Stimulated activated CD4-positive, alpha-beta T cell treated with anti-CD3 and anti-CD28 coated beads, Interleukin-2, amount 100 ng/mL, for 4 hours (primary cell): ENCODE results near the gene FAM53C.
A peak's percentile ranks its signal among the peaks of the same experiment; 100 is the strongest.
"Not testable (repeated sequence)": the region's sequence is repeated elsewhere in the genome, so short reads cannot be mapped to it uniquely, and the experiment has no call there.

ENCODE experiments used
- DNase-seq: peaks from one replicate; pipeline ENCODE4 v3.0.0-alpha.2; 2020; ENCODE audit warnings: low read depth

Gene FAM53C

GRCh38 chr5:138351517-138351916 lies 13.5 kb downstream of the FAM53C start:
- DNase-seq, result no peak

- DNase-seq, result peak; percentile 87
These were observed 14.1 kb downstream of the FAM53C start, which contains the start of gene KDM3B for GRCh38 chr5:138352071-138352721. TSS of gene KDM3B (plus strand) at chr5:138352685. CDS start at chr5:138352796, 111 bp downstream.

DNA sequence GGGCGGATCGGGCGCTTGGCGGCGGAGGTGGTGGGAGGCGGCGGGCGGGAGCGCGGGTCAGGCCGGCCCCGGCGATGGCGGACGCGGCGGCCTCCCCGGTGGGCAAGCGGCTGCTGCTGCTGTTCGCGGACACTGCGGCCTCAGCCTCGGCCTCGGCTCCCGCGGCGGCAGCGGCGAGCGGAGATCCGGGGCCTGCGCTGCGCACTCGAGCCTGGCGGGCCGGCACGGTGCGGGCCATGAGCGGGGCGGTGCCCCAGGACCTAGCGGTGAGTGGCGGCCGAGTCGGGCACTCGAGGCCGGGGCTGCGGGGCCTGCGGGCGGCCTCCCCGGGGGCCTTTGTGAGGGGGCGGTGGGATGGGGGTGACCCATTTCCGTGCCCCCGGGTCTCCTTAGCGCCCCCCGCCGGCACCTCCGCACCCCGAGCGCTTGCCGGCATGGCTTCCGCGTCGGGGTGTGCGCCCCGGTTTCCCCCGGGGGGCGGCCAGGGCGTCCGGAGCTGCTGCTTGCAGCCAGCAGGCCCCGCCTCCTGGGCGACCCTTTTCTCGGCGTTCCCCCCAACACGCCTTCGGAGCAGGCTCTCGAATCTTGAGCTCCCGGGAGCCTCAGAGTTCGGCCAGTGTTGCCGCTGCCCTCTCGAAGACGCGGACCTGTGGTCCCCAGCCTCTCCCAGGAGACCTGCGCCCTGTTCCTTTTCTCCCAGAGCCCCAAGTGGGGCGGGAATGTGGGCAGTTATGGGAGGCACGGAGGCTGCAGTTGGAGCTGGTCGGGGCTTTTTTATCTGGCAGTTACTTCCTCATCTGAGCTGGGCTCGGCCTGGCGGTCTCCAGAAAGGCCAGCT lies 14.9 kb downstream of the FAM53C start:
- DNase-seq, result peak; percentile 54

DNA sequence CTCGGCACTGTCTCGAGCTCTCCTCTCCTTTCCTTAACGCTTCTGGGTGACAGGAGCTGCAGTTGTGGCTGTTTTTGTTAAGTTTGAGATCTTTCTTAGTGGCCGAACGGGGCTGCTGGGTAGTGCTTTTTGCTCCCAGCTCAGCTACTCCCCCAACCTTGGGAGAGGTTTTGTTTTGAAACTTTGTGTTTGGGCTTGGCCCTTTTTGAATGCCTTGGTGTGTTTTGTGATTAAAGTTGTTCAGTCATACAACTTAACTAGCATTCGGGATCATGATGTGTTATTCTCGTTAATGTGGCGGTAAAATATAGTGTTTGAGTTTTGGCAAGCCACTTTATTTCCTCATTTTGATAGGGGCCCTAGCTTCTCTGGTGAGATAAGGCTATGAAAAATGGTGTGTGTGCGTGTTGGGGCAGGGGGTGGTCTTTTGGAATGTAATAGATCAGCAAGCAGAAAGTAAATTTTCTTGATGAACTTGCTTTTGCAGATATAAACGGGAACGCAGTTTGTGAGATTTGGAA lies 15.6 kb downstream of the FAM53C start:
- DNase-seq, result no peak

GRCh38 chr5:138354387-138354786 lies 16.3 kb downstream of the FAM53C start:
- no peak for DNase-seq

DNA sequence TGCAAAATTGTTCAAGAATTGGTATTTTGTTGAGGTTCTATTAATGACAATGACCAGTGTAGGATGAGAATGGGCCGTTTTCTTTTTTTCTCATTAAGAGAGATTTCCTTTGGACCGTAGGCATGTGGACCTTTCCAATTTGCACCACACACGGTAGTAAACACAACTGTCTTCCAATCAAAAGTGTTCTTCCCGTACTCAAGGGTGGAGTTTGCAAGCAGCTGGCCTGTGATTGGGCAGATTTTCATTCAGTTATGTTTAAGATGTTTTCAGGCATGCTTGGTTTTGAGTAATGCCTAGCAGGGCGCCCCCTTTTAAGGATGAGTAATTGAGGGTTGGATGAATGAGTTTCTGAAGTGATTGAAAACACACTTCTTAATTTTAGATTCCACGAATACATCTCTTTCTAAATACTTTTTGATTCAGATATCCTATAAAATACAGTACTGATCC lies 16.9 kb downstream of the FAM53C start:
- DNase-seq, result peak; percentile 41

GRCh38 chr5:138359621-138360020 lies 21.6 kb downstream of the FAM53C start:
- no peak for DNase-seq

- DNase-seq, result no peak
These were observed 22.9 kb downstream of the FAM53C start for GRCh38 chr5:138360941-138361452.

DNA sequence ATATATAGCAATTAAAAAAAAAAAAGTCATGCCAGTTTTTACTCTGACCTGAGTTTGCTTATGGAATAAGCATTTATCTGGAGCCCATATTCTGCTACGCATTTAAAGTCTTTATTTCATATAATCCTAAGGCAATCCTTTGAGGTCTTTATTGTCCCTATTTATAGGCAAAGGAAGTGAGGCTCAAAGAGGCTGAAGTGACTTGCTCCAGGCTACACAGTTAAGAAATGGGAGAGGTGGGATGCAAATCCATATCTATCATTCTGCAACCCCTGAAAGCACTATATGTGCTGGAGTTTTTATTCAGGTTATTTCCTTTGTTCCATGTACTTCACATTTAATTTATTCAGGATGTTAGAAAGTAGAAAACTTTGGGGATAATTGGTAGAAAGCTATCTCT lies 26.5 kb downstream of the FAM53C start:
- DNase-seq, result no peak

GRCh38 chr5:138366632-138367382 lies 28.7 kb downstream of the FAM53C start:
- DNase-seq, result no peak

DNA sequence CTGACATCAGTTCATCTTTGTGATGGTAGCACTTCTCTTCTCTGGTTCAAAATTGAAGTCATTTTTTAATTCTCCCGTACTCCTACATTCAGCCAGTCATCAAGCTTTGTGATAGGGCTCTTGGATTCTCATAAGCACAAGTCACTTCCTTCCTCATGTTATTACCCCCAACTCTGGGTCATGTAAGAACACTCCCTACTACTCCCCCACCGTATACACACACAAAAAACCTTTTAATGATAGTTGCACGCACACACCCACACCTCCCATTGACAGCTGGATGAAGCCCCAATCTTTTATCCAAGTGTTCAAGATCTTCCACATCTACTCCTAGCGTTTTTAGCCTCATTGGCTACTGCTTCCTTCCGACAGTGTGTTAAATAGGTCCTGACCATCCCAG lies 31.2 kb downstream of the FAM53C start:
- DNase-seq, result no peak

DNA sequence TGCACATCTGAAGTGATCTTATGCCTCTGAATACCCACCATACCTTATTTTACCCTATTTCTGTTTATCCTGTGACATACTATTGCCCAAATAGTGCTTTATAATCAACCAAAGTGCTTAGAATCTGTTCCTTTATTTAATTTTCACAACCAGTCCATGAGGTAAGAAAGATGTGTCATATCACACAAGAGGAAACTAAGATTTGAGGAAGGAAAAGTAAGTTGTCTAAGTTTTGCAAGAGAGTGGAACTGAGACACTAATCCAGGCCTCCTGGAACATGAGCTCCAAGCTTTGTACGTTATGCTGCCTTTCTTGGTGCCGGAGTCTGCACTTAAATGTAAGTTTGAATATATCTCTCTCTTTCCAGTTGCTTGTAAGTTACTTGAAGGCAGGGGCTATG lies 31.6 kb downstream of the FAM53C start:
- DNase-seq, result no peak

DNA sequence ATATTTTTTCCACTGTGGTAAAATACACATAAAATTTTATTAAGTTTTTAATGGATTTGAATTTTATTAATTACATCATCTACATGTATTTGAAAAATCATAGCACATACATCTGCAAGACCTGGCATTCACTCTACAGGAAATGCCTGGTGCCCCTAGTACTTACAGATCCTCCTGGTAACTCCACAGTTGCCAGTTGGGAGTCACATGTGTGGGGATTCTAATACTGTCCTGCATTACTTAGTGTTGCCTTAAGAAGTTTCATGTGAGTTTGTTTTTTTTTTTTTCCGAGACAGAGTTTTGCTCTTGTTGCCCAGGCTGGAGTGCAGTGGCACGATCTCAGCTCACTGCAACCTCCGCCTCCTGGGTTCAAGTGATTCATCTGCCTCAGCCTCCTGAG lies 32.5 kb downstream of the FAM53C start:
- no peak for DNase-seq

DNA sequence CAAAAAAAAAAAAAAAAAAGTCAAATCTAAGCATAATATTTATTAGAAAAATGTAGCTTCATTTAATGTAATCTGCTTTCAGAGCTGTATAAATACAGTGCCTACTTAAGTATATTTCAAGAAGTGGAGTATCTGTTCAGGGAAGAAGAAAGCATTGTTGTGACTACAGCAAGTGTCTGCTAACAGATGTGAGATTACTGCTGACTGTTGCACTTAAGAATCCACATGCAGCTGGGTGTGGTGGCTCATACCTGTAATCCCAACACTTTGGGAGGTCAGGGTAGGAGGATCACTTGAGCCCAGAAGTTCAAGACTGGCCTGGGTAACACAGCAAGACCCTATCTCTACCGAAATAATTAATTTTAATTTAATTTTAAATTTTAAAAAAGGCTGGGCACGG lies 33.4 kb downstream of the FAM53C start:
- no peak for DNase-seq

GRCh38 chr5:138372225-138372624 lies 34.2 kb downstream of the FAM53C start:
- no peak for DNase-seq

- DNase-seq, result no peak
These were observed 34.6 kb downstream of the FAM53C start for GRCh38 chr5:138372653-138373052.

DNA sequence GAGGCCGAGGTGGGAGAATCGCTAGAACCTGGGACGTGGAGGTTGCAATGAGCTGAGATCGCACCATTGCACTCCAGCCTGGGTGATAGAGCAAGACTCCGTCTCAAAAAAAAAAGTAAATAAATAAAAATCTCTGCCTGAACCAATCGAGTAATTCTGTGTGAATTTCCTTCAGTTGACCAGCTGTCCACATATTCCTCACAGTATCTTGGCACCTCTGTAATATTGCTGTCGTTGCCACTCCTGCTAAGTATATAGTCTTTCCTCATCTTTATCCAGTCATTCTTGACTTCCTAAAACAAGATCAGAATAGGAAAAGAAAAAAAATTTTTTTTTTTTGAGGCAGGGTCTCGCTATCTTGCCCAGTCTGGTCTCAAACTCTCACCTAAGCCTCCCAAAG lies 44.3 kb downstream of the FAM53C start:
- DNase-seq, result no peak

DNA sequence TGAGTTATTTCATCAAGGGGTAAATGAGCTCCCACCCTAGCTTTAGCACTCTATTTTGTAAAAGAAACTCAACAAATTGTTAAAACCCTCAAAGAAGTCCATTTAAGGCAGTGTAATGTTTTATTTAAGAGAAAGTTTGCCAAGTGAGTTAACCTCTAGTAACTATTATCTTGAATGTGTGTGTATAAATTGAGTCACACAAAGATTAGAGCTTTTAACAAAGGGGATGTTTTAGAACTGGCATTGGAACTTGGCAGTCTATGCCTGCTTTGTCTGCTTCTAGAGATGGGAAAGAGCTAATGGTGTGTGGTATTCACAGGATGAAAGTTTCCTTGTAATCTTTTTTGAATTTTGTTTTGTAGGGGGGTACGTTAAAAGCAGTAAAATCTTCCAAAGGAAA lies 47.6 kb downstream of the FAM53C start:
- DNase-seq, result no peak

- DNase-seq, result no peak
These were observed 48.2 kb downstream of the FAM53C start for GRCh38 chr5:138386290-138386689.

DNA sequence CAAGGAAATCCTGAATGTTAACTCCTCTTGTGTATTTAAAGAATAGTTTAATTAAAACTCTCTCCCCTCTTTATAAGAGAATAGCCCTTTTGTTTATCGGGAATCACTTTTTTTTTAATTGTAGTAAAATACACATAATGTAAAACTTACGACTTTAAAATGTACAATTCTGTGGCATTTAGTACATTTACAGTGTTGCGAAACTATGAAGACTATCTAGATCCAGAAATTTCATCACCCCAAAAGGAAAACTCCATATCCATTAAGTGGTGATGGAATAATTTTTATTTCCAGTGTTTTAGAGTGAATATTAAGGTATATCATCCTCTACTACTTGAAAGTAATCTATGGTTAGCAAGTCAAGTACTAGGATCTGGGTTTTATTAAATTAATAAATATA lies 51.3 kb downstream of the FAM53C start:
- no peak for DNase-seq

GRCh38 chr5:138389911-138390310 lies 51.8 kb downstream of the FAM53C start:
- not testable (repeated sequence) for DNase-seq

DNA sequence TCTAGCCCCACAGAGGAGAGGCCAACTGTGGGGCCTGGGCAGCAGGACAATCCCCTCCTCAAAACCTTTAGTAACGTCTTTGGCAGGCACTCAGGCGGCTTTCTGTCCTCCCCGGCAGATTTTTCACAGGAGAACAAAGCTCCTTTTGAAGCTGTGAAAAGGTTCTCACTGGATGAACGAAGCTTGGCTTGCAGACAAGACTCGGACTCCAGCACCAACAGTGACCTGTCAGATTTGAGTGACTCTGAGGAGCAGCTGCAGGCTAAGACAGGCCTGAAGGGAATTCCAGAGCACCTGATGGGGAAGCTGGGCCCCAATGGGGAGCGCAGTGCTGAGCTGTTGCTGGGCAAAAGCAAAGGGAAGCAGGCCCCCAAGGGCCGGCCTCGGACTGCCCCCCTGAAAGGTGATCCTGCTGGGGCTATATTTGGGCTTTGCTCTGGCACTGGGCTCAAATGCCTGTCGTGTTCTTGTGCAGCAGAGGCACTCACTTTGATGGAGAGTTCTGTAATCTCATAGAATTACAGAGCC lies 53.9 kb downstream of the FAM53C start:
- no peak for DNase-seq
